ENCODE results near the gene CCDC3.

Gene CCDC3

GRCh38 chr10:13003759-13004158, 2.2 kb upstream of the CCDC3 start:
- Histone ChIP-seq H3K36me3 (ENCODE audit: low read depth) (no peaks in the 10 kb centered on the region), H3K4me3 (ENCODE audit: severe bottlenecking) (no peak overlapping the region), H3K9me3 (ENCODE audit: severe bottlenecking) (no peaks in the 10 kb centered on the region), H3K4me1 (ENCODE audit: insufficient read depth, poor library complexity, severe bottlenecking) (no peaks in the 10 kb centered on the region), H3K27ac (ENCODE audit: poor library complexity, severe bottlenecking) (no peak overlapping the region), H3K27me3 (ENCODE audit: insufficient read depth, poor library complexity, severe bottlenecking) (peaks cover 15% of the 10 kb centered on the region)
- ATAC-seq (ENCODE audit: low read depth) (no peak), DNase-seq (ENCODE audit: low spot score) (no peak)
- TF ChIP-seq, protein P1, sequence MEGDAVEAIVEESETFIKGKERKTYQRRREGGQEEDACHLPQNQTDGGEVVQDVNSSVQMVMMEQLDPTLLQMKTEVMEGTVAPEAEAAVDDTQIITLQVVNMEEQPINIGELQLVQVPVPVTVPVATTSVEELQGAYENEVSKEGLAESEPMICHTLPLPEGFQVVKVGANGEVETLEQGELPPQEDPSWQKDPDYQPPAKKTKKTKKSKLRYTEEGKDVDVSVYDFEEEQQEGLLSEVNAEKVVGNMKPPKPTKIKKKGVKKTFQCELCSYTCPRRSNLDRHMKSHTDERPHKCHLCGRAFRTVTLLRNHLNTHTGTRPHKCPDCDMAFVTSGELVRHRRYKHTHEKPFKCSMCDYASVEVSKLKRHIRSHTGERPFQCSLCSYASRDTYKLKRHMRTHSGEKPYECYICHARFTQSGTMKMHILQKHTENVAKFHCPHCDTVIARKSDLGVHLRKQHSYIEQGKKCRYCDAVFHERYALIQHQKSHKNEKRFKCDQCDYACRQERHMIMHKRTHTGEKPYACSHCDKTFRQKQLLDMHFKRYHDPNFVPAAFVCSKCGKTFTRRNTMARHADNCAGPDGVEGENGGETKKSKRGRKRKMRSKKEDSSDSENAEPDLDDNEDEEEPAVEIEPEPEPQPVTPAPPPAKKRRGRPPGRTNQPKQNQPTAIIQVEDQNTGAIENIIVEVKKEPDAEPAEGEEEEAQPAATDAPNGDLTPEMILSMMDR (IDR thresholded peaks at IDR 0.05; ENCODE audit: poor library complexity, severe bottlenecking), result no peak

GRCh38 chr10:13003004-13003403, 1.5 kb upstream of the CCDC3 start:
- H3K27me3 ChIP-seq (ENCODE audit: insufficient read depth, poor library complexity, severe bottlenecking), result peaks cover 15% of the 10 kb centered on the region
- no peaks in the 10 kb centered on the region for H3K36me3 ChIP-seq (ENCODE audit: low read depth)
- DNase-seq (ENCODE audit: low spot score), result no peak
- H3K9me3 ChIP-seq (ENCODE audit: severe bottlenecking), result no peaks in the 10 kb centered on the region
- TF ChIP-seq, protein P1 (IDR thresholded peaks at IDR 0.05; ENCODE audit: poor library complexity, severe bottlenecking), result no peak
- no peak overlapping the region for H3K4me3 ChIP-seq (ENCODE audit: severe bottlenecking)
- H3K27ac ChIP-seq (ENCODE audit: poor library complexity, severe bottlenecking), result no peak overlapping the region
- H3K4me1 ChIP-seq (ENCODE audit: insufficient read depth, poor library complexity, severe bottlenecking), result no peaks in the 10 kb centered on the region
- no peak for ATAC-seq (ENCODE audit: low read depth)

GRCh38 chr10:13001887-13002212, 337 bp upstream of the CCDC3 start:
- DNase-seq (ENCODE audit: low spot score) (no peak), ATAC-seq (ENCODE audit: low read depth) (no peak; the same call in 2 of the 3 replicates)
- H3K36me3 ChIP-seq (ENCODE audit: low read depth), result no peaks in the 10 kb centered on the region
- no peaks in the 10 kb centered on the region for H3K9me3 ChIP-seq (ENCODE audit: severe bottlenecking)
- H3K27me3 ChIP-seq (ENCODE audit: insufficient read depth, poor library complexity, severe bottlenecking), result peaks cover 15% of the 10 kb centered on the region
- H3K4me3 ChIP-seq (ENCODE audit: severe bottlenecking), result peak overlapping the region; percentile 23
- H3K4me1 ChIP-seq (ENCODE audit: insufficient read depth, poor library complexity, severe bottlenecking), result no peaks in the 10 kb centered on the region
- TF ChIP-seq, protein P1 (IDR thresholded peaks at IDR 0.05; ENCODE audit: poor library complexity, severe bottlenecking), result no peak
- no peak overlapping the region for H3K27ac ChIP-seq (ENCODE audit: poor library complexity, severe bottlenecking)

DNA sequence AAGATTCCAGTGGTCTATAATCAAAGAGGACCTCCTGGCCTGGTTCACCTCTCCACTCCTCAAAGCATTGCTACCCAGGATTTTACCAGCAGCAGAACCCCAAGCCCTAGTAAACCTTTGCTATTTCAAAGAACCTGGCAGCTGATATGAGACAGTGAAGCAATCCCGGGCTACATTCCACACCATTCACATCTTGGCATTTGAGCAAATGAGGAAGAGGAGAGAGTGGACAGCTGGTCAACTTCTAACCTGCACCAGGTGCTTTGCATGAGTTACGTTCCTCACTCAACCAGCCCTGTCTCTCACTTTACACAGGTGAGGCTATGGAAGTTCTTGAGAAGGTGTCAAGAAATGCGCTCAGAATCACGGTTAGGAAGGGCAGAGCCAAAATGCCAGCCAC, 1.1 kb downstream of the CCDC3 start:
- H3K36me3 ChIP-seq (ENCODE audit: low read depth), result no peaks in the 10 kb centered on the region
- no peak overlapping the region for H3K27ac ChIP-seq (ENCODE audit: poor library complexity, severe bottlenecking)
- TF ChIP-seq, protein P1 (IDR thresholded peaks at IDR 0.05; ENCODE audit: poor library complexity, severe bottlenecking), result no peak
- DNase-seq (ENCODE audit: low spot score) (no peak), ATAC-seq (ENCODE audit: low read depth) (0 out of 3 replicates have a peak, but pooled peaks have one; percentile 10)
- peaks cover 15% of the 10 kb centered on the region for H3K27me3 ChIP-seq (ENCODE audit: insufficient read depth, poor library complexity, severe bottlenecking)
- no peak overlapping the region for H3K4me3 ChIP-seq (ENCODE audit: severe bottlenecking)
- H3K4me1 ChIP-seq (ENCODE audit: insufficient read depth, poor library complexity, severe bottlenecking), result no peaks in the 10 kb centered on the region
- H3K9me3 ChIP-seq (ENCODE audit: severe bottlenecking), result no peaks in the 10 kb centered on the region

DNA sequence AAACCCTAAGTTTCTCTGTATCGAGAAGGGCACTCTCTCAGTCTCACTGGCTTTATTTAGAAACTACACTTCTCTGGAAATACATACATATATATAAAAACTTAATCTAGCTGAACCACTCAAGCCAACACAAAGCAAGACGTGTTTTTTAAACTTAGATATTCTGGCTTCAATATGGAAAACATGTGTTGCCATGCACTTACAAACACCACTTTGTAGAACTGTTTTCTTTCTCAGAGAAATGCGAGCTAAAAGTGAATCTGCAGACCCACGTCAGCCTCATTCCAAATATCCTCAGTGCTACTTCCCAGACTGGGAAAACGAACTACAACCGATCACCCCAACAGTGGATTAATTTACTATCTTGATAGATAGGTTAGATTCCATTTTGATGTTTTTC, 1.7 kb downstream of the CCDC3 start:
- Histone ChIP-seq H3K36me3 (ENCODE audit: low read depth) (no peaks in the 10 kb centered on the region), H3K4me1 (ENCODE audit: insufficient read depth, poor library complexity, severe bottlenecking) (no peaks in the 10 kb centered on the region), H3K27me3 (ENCODE audit: insufficient read depth, poor library complexity, severe bottlenecking) (peaks cover 15% of the 10 kb centered on the region), H3K4me3 (ENCODE audit: severe bottlenecking) (no peak overlapping the region), H3K27ac (ENCODE audit: poor library complexity, severe bottlenecking) (no peak overlapping the region), H3K9me3 (ENCODE audit: severe bottlenecking) (no peaks in the 10 kb centered on the region)
- ATAC-seq (ENCODE audit: low read depth), result no peak
- DNase-seq (ENCODE audit: low spot score), result no peak
- TF ChIP-seq, protein P1 (IDR thresholded peaks at IDR 0.05; ENCODE audit: poor library complexity, severe bottlenecking), result no peak

All from RWPE2 (cell line).